NCI-H1417 treated with DMSO at 0.1 percent for 48 hours (cell line): ENCODE data around the gene AAGAB.
"Not testable (repeated sequence)": the region's sequence is repeated elsewhere in the genome, so short reads cannot be mapped to it uniquely, and the experiment has no call there.

ENCODE experiments used
- DNase-seq: peaks from one replicate; lab custom pipeline; 2025; lab: John Stamatoyannopoulos, UW

AAGAB gene, protein sequence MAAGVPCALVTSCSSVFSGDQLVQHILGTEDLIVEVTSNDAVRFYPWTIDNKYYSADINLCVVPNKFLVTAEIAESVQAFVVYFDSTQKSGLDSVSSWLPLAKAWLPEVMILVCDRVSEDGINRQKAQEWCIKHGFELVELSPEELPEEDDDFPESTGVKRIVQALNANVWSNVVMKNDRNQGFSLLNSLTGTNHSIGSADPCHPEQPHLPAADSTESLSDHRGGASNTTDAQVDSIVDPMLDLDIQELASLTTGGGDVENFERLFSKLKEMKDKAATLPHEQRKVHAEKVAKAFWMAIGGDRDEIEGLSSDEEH

DNA sequence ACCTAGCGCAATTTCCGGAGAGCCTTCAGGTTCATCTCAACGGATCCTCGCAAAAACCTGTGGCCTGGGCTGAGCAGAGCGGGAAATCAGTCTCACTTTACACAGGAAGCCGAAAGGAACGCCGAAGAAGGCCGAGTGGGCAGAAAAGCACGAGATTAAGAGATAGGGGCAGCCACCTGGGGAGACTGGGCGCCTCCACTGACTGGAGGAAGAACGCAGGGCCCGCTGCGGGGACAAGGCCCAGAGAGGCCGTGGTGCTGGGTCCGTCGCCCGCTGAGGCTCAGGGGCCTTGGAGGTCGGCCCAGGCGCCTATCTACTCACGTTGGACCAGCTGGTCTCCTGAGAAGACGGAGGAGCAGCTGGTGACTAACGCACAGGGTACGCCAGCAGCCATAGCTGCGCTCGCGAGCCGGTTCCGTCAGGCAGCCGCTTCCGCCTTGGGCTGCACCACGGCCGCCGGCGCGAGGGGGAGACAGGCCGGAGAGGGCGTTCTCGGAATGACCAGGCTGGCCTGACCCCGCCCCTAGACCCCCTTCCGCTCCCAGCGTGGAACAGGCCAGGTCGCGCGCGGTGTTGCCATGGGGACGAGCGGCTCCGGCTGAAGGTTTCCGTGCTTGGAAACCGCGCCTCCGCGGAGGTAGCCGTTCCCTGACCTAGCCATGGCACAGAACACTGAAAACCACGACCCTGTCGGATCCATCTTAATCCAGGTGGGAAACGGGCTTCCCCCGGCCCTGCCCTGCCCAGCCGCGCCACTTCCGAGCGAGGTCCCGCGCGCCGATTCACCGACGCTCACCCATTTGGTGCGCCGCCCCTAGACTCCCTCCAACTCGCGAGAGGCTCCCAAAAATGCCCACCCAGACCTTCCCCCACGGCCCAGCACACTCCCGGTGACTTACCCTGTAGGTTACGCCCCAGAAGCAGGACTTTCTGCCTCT is at the start of gene AAGAB, which contains the start of gene IQCH:
TSS of gene AAGAB (minus strand) at position 424 of the 938 bp plus-strand sequence. CDS start at position 394, 30 bp downstream.
TSS of gene IQCH (plus strand) at position 549 of the 938 bp plus-strand sequence. CDS start at position 660, 111 bp downstream.
- DNase-seq = peak; percentile 89

DNA sequence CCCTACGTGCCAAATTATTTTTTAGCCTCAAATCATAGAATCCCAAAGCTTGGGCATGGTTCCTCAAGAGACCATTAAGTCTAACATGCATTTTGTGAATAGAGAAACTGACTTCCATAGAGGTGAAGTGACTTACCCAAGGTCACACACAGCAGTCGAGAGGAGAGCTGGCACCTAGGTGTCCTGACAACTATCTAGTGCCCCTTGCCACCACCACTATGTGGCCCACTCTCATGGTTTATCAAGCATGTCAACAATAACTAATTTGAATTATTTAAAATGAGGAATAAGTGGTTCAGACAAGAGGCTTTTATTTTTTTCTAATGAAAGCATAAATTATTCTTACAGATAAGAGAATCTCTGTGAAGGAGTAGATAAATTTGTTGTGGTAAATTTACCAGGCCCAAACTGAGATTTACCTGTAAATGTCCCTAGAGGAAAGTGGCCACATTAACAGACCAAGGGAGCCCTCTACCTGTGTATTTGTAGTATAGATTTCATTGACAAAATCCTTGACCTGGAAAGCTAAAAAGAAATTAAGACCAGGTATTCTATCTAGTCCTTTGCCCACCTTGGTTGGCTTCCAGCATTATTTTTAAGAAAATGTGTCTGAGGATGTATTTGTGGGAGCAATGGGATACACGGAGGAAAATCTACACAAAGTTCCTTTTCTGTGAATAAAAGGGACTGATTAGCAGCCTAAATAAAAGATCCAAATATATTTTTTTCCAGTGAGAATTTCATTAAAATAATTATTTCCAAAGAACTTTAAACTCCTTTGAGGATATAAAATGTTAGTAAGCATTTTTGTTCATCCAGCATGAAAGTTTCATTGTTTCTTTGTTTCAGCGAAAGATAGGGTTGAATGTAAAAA is 49.3 kb upstream of the AAGAB start:
- DNase-seq = peak; percentile 24

DNA sequence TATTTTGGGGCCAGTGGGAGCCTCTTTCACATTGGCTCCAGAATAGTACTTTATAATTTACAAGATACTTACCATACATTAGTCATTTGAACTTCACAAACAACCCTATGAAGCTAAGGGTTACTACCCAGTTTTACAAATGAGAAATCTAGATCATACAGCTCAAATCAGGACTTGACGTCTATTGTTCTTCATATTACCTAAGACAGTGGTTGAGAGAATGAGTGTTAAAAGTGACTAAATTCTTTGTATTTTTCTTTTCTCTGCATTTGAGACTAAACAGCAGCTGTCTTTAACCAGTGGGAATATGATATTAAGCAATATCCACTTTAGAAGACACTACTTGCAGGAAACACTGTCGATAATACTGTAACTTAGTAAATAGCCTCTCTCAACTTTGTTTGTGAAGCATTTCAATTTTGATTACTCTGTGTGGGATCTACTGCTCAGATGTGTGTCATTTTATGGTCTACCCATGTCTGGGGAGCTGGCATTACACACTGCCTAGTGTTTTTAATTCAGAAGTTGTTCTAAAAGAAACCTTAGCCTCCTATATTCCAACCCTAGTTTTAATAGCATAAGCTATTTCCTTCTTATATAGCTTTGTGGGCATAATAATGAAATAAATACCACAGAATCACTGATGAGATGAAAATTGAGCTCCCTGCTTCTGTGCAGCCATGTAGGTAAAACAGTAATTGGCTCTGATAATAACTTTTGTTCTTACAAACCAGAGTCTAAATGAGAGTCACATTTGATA is 46.0 kb upstream of the AAGAB start:
- no peak for DNase-seq

DNA sequence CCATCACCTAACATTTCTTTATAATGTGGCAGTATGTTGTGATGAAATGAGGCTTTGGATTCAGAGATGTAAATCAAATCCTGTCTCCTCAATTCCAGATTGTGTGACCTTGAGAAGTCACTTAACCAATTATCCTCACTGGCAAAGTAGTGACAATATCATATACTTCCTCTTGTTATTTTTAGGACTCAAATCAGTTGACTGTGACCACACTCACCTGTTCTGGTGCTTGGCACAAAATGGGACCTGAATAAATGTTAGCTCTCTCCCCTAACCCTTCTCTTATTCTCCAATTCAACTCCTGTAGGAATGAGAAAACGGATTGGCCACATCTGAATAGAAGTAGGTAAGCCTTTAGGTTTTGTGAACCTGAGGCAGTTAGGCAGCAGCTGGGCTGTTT is 42.2 kb upstream of the AAGAB start:
- DNase-seq = no peak

DNA sequence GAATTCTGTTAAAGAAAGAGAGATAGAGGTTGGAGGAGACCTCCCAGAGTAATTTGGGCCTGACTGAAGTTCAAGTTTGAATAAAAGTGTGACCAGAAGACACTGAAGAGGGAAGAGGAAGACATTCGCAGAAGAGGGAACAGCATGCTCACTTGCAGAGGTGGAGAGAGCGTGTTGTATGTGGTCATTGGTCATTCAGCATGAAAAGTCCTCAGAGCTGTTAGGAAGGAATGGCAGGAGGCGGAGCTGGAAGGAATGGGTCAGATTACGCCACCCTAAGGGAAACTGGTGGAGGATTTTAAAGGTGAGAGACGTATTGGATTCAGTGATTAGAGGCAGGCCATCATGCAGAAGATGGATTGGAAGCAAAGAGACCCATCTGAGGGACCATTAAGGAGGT is 41.7 kb upstream of the AAGAB start:
- DNase-seq = no peak

DNA sequence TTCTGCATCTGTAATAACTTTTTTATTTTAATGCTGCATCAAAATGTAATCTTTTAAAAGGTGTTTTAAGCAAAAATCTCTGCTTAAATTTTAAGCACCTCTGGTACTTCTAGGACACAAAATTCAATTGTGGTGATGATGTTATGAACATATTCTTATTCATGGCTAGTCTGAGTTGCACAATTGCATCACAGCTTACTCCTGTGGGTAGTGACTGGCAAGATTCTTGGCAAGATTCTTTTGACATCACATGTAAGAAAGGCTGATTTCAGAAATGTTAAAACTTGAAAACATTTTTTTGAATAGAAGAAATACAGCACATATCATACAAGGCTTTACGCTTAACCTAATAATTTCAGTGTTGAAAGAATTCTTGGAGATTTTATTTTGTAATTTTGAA is 35.9 kb upstream of the AAGAB start:
- no peak for DNase-seq

DNA sequence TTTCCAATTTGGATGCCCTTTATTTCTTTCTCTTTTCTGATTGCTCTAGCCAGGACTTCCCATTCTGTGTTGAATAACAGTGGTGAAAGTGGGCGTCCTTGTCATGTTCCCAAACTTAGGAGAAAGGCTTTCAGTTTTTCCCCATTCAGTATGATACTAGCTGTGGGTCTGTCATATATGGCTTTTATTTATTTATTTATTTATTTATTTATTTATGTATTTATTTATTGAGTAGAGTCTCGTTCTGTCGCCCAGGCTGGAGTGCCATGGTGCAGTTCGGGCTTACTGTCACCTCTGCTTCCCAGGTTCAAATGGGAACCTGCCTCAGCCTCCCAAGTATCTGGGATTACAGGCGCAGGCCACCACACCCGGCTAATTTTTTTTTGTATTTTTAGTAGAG is 31.9 kb upstream of the AAGAB start:
- not testable (repeated sequence) for DNase-seq

DNA sequence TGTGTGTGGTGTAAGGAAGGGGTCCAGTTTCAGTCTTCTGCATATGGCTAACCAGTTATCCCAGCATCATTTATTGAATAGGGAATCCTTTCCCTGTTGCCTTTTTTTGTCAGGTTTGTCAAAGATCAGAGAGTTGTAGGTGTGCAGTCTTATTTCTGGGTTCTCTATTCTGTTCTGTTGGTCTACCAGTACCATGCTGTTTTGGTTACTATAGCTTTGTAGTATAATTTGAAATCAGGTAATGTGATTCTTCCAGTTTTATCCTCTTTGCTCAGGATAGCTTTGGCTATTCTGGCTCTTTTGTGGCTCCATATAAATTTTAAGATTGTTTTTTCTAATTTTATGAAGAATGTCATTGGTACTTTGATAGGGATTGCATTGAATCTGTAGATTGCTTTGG is 31.2 kb upstream of the AAGAB start:
- not testable (repeated sequence) for DNase-seq

DNA sequence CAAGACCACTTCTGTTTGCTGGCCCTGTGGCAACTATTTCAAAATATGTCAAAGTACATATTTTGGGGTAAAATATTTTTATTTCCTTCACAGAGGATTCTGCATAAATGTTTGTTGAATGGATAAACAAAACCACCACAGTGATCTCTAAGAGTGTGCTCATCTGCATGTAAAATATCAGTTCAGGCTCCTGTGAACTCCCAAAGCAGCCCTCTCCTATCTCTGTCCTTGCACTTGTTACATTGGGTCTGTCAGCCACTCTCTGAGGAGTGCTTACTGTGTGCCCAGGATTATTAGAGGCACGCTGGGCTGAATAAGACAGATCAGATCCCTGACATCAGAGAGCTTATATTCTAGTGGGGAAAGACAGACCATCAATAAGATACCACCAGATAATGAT is 27.3 kb upstream of the AAGAB start:
- DNase-seq = no peak

DNA sequence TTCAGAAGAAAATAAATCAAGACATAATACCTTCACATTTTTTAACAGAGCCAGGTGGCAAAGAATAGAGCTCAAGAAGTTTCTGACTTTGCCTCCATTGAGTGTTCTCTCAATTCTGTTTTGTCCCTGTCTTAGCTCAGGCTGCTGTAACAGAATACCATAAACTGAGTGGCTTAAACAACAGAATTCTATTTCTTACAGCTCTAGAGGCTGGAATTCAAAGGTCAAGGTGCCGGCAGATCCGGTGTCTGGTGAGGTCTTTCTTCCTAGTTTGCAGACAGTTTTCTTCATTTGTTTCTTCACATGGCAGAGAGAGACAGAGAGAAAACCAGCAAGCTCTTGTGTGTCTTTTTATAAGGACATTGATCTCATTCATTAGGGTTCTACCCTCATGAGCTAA is 25.8 kb upstream of the AAGAB start:
- DNase-seq = no peak

DNA sequence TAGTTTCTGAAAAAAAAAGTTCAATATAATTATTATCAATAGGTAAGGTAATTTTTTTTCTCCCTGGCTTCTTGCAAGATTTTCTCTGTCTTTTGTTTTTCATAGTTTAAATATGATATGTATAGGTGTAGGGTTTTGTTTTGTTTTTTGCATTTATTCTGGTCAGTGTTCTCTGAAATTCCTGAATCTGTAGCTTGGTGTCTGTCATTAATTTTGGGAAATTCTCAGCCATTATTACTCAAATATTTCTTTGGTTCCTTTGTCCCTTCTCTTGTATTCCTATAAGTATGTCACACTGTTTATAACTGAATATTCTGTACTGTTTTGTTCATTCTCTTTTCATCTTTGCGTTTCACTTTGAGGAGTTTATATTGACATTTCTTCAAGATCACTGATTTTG is 22.2 kb upstream of the AAGAB start:
- no peak for DNase-seq

DNA sequence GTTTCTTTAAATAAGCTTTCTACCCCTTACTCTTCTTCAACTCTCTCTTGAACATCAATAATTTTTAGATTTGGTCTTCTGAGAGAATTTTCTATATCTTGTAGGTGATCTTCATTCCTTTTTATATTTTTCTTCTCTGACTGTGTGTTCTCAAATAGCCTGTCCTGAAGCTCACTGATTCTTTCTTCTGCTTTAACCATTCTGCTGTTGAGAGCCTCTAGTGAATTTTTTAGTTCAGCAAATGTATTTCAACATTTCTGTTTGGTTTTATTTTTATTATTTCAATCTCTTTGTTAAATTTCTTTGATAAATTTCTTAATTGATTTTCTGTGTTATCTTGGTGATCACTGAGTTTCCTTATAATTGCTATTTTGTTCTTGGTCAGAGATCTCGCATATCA is 19.8 kb upstream of the AAGAB start:
- DNase-seq = no peak

DNA sequence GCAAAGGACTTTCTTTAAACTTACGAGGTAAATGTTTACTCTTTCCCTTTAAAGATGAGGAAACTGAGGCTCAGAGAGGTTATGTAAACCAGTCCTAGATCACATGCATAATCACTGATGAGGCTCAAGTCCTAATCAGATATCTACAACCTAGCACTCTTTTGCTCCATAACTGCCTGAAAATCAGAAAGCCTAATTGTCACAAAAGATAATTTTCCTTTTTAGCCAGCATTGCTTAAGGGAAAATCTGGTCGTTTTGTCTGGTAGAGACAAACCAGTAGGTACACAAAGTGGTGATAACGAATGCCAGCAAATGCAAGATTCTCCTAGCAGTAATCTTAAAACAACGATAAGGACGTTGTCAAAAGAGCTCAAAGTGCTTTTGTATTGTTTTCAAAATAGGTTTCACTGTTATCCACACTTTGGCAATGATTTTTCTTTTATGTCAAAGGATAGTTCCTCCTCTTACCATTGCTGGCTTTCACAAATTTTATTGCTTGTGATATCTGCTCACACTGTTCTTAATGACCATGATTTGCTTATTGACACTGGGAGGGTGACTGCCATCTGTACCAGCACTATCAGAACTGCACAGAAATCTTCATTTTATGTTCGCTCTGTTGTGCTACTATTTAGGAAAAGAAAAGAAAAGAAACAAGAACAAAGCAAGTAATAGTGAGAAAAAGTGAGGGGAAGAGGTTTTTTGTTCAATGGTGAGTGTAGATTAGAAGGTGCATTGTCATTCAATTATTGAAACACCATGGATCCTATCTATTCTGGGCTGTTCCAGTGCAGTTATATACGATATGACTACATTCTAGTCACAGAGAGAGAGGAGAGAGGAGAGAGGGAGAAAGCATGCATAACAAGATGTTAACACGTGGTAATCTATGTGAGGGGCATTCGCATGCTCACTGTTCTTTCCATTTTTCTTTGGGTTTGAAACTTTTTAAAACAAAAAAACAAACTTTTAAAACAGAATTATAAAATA is 13.8 kb upstream of the AAGAB start:
- DNase-seq = no peak

DNA sequence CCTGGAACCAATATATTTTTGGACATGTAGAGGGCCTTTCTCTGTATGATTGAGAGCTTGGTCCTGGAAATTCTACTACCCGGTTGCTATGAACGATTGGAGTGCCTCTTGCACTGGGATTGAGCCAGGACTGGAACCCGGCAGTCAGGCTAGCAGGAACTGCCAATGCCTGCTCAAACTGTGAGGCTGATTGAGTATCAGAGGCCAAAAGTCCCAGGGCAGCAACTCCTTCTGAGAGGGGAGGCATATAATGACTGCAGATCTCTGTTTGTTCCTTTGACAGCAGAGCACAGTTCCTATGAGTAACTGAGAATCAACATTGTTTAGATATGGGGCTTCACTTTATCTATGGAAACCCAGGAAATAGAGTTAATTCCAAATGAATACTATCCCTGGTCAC is 13.0 kb upstream of the AAGAB start:
- no peak for DNase-seq

DNA sequence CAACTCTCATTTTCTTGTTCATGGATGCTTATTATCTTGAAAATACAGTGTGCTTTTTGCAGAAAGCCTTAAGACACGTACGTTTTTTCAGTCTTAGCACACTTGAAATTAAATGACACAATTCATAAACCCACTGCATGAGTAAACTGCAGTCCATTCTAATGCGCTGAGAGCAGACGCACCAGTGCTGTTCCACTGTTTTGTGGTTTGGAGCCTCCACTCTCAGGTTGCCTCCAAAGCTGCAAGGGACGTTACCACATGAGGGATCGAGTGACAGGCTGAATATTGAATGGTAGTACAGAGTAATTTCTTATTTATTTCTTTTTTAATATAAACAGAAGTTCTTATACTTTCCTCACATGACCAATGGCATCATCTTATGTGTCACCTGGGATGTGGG is 12.4 kb upstream of the AAGAB start:
- no peak for DNase-seq

DNA sequence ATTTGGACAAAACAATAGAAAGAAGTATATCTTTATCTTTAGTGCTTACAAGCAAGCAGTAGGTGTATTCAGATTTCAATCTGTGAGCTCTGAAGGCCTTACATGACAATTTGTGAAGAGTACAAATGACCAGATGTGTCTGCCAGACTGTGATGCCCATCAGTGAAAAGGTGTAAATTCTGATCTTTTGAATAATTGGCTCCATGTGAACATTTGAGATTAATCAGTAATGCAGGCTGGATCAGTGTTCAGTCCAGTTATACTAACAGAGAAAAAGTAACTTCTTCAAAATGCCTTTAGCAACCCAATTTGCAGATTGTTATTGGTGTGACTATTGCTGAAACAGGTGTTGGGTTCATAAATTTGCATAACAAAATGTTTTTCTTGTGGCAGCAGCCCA is 5.3 kb upstream of the AAGAB start:
- DNase-seq = no peak

DNA sequence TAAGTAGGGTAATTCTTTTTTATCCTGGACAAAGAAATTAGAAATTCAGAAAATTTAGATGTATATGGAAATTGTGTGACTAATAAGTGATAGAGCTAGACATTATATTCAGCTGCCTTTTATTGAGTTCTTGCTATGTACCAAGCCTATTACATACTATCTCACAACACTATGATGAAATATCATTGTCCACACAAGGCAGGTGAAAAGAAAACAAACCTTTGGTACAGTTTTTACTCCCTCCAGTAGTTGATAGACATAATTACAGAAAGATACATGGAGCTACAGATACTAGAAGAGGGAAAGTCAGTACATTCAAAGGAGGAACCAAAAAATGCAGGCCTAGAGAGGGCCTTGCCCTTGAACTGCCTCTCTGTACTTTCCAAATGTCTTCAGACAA is 4.9 kb upstream of the AAGAB start:
- DNase-seq = no peak

DNA sequence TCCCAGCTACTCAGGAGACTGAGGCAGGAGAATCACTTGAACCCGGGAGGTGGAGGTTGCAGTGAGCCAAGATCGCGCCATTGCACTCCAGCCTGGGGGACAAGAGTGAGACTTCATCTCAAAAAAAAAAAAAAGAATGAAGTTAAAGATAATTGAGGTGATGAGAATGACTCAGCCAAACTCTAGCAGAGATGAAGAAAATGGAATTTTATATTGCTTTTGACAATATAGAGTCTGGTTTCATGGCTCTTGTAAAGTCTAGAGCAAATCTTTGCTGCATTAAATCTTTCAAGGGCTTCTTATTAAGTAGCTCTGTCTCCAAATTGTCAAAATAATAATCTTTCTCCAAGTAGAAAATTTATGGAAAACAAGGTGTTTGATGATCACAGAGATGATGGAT is 4.0 kb upstream of the AAGAB start:
- not testable (repeated sequence) for DNase-seq

DNA sequence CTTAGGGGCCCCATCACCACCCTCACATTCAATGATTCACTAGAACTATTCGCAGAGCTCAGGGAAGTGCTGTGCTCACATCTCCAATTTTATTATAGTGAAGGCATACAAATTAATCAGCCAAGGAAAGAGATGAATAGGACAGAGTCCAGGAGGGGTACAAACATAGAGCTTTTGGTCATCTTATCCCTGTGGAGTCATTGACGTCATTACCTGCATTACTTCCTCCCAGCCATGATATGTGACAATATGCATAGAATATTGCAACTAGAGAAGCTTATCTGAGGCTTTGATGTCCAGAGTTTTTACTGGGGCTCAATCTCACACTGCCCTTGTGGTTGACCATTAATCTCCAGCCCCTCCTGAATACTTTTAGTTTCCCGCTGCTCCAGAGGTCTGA is 1.6 kb upstream of the AAGAB start:
- DNase-seq = no peak
